GM21619 (cell line): Measurements from ENCODE around the gene VEGFA.

Experiments
- ATAC-seq: cut with Tn5 transposase; IDR thresholded peaks from one replicate; pipeline ENCODE4 v1.9.1; 2021; ENCODE audit not compliant: unreplicated experiment

VEGFA gene

DNA sequence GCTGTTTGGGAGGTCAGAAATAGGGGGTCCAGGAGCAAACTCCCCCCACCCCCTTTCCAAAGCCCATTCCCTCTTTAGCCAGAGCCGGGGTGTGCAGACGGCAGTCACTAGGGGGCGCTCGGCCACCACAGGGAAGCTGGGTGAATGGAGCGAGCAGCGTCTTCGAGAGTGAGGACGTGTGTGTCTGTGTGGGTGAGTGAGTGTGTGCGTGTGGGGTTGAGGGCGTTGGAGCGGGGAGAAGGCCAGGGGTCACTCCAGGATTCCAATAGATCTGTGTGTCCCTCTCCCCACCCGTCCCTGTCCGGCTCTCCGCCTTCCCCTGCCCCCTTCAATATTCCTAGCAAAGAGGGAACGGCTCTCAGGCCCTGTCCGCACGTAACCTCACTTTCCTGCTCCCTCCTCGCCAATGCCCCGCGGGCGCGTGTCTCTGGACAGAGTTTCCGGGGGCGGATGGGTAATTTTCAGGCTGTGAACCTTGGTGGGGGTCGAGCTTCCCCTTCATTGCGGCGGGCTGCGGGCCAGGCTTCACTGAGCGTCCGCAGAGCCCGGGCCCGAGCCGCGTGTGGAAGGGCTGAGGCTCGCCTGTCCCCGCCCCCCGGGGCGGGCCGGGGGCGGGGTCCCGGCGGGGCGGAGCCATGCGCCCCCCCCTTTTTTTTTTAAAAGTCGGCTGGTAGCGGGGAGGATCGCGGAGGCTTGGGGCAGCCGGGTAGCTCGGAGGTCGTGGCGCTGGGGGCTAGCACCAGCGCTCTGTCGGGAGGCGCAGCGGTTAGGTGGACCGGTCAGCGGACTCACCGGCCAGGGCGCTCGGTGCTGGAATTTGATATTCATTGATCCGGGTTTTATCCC is at the start of gene VEGFA:
TSS of gene VEGFA (plus strand) at position 686 of the 846 bp plus-strand sequence.
- peak; percentile 41 for ATAC-seq

DNA sequence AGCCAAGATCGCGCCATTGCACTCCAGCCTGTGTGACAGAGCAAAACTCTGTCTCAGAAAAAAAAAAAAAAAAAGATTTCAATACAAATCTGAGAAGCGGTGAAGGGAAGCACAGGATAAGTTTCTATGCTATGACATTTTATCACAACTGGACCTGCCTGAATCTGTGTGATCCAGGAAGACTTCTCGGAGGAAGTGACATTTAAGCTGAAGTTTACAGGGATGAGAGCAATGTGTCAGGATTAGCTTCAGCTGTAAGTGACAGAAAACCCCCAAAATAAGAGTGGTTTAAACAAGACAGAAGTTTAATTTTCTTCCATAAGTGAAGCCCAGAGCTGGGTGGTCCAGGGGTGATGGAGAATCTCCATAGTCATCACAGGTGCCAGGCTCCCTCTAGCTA is 49.0 kb upstream of the VEGFA start:
- ATAC-seq = no peak

DNA sequence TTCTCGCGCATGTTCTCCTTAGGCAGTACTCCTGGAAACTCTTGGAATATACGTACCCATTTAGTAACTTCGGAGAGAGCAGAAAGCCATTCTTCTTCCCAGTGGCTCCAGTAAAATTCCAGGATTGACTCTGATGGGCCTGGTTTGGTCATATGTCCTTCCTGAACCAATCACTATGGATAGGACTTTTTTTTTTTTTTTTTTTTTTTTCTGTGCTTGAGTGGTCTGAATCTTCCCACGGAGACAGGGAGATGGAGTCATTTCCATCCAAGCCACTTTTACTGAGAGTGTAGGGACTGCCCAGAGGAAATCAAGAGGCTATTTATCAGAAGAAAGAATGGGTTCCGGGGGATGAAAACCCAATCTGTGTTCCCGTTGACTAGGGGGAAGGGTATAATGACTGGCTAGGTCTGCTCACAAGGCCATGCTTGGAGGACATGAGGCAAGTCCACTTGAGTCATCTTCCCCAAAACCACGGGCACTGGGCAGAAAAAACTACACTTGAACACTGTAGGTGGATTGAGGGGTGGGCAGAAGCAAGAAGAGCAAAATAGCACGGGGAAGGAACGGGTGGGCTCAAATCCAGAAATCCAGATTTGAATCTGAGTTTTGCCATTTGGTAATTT is 47.0 kb upstream of the VEGFA start:
- no peak for ATAC-seq

DNA sequence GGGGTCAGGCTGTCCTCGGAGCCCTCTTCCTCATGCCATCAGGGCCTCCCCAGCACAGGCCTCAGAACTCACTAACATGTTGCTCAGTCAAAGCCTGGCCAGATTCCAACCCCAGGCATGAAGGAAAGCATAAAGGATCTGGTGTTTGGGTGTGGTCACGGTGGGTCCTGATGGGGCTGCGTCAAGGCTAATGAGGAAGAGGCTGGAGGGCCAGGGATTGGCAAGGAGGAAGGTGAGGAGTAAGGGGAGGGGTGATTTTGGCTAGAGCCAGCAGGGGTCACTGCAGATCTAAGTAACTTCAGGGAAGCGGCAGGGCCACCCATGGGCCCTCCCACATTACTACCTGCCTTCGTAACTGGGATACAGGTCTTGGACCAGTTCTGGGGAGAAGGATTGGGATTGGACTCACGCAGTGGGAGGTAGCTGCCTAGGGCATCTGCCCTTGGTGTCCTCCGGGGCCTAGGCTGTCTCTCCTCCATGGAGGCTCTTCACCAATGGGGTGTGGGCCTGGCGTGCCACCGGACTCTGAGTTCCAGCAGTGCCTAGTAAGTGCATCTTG is 46.2 kb upstream of the VEGFA start:
- peak; percentile 69 for ATAC-seq

DNA sequence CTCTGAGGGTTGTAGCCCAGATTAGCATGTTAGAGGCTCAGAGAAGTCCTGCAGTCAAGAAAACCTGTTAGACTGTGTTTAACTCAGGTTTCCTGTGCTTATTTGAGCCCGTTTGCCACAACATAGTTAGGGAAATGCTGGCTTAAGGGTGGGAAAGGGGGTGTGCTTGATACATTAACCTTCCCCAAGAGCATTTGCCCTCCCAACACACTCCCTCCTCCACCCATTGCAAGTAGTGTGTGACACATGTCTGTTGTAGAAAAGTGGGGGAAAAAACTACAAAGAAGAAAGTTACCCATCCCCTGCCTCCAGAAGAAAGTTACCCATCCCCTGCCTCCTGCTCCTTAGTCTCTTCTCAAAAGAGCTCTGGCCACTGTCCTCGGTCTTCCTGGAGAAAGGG is 45.7 kb upstream of the VEGFA start:
- no peak for ATAC-seq

DNA sequence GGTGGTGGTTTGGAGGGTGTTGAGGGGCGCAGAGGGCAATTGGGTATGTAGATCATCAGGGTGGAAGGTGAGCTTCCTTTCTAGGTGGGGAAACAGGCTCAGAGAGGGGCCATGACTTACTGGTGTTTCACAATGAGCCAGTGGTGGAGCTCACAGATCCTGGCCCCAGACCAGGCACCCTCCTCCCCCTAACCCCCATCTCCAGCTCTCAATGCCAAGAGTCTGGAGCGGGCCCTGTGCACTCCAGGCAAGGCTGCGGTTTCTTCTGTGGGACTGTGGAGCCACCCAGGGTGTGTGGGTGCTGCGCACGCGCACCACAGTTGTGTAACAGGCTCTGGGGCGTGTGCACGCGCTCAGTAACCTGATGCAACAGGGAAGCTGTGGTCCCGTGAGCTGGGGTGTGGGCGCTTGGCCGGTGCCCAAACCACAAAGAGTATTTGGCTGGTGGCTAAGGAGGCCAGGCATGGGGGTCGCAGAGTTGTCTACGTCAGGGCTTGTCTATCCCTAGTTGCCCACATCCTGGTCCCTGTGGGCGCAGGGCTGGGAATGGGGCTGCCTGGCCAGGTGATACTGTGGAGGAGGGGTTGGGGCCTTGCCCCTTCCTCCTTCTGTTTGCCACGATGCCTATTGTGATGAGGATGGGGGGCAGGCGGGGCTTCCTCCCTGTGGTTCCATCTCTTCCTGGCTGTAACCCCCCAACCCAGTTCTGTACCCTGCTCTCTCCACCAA is 44.9 kb upstream of the VEGFA start:
- no peak for ATAC-seq

DNA sequence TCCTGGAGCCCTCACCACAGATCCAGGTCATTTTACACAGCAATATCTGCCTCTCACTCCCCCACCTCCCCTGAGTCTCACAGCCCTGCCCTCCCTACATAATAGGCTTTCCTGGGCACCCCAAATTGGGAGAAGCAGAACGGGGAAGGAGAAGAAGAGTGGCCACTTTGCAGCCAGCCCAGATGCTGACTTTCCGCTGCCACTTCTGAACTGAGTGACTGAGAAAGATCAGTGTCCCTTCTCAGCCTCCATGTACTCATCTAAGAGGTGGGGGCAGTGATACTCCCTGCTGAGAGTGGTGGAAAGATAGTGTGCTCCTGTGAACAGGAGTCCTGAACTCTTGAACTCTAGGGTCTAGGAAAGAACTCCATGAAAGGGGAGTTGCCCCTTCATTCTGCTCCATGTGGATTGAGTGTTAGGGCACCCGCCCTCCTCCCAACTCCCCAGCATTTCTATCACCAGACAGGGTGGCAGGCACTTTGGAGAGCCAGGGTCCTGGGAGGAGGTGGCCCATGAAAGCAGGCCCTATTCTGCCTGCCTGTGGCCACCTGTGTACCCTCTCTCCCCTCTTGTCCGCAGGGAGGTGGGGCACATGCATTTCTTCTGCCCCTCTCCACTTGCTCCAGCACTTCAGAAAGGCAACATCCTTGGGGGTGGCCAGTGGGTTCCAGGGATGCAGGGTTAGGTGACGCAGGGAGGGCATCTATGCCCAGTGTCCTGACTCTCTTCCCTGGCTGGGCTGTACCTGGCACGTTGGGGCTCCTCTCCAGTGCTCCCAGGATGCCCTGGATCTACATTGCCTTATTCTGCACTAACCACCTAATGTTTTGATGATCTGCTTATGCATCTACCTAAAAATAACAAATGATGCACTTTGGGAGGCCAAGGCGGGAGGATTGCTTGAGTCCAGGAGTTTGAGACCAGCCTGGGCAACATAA is 44.1 kb upstream of the VEGFA start:
- no peak for ATAC-seq

DNA sequence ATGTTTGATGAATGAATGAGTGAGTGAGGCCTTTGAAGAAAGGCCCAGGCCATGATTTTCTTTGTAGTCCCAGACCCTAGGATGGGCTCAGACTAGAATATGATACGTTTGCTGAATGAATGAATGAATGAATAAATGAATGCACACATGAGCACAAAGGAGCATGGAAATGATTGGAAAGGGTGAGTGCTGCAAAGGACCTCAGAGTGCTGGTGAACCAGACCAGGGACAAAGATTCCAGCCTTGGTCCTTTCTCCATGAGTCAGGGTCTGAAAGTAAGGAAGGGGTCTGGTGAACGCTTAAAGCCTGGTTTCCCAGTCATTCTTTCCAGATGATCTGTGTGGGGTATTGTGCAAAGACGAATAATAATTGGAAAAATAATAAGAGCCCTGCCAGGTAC is 42.4 kb upstream of the VEGFA start:
- ATAC-seq = no peak

DNA sequence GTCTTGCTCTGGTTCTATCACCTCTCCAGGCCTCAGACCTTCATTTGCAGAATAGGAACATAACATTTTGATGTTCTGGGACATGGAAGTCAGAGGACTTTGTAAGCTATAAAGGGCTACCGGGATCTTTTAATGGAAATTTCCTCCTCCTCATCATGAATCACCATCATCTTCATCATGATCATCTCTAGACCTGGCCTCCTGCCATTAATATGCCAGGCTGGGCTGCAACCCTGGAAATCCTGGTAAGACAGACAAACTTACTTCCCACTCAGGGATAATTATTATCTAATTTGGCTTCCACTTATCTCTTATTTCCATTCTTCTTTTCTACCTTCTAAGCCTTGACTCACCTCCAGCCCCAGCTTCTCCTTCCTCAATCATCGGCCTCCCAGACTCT is 41.4 kb upstream of the VEGFA start:
- no peak for ATAC-seq

DNA sequence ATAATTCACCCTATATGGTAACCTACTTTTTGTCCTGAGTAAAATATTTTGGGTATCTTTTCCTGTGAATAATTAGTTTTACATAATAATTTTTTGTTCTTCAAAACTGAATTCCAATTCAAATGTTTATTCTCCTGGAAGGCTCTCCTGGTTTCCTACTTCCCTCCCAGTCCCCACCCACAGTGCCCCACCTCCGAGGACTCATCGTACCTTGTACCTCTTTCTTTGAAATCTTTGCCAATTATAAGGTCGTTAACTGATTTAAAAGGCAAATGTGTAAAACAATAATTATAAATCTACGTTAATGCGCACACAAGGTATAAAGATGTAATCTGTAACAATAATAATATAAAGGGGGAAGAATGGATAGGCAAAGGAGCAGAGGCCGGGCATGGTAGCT is 40.5 kb upstream of the VEGFA start:
- no peak for ATAC-seq

DNA sequence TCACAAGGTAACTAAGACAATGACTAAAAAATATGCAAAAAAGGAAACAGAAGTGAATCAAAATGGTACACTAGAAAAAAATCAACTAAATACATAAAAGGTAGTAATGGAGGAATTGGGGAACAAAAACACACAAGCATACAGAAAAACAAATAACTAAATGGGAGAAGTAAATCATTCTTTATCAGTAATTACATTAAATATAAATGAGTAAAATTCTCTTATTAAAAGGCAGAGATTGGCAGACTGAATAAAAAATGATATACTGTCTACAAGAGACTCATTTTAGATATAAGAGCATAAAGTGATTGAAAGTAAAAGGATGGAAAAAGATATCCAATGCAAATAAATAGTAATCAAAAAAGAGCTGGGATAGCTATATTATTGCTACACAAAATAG is 39.4 kb upstream of the VEGFA start:
- ATAC-seq = no peak

DNA sequence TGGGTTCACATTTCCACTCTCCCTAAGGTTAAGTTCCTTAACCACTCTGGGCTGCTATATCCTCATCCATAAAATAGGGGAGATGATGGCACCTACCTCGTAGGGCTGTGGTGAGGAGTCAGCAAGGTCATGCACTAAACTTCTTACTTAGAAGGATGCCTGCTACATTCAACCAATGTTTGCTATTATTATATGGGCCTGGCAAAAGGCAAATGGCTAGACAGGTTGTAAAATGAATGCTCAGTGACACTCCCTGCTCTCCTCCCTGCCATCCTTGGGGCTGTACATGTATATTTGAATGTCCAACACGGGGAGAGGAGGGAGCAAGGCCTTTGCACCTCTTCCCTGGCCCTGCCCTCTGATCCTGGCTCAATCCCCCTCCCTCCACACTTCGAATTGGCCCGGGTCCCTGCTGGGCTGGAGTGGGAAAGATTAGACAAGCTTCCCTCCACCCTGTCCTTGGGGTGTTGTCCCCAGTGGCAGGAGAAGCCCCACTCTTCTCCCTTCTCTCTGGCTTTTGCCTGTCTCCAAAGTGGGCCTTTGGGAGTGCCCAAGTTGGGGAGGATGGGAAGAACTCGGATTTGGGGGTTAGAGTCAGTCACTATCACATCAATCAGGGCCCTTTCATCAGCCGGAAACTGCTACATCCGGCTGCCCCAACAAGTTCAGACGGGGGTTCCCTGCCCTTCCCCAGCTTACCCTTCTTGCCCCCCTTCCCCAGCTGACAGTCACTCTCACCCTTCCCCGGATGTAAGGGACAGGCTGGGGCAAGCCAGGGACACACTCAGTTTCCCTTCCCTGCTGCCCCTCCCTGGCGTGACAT is 36.3 kb upstream of the VEGFA start:
- ATAC-seq = no peak

DNA sequence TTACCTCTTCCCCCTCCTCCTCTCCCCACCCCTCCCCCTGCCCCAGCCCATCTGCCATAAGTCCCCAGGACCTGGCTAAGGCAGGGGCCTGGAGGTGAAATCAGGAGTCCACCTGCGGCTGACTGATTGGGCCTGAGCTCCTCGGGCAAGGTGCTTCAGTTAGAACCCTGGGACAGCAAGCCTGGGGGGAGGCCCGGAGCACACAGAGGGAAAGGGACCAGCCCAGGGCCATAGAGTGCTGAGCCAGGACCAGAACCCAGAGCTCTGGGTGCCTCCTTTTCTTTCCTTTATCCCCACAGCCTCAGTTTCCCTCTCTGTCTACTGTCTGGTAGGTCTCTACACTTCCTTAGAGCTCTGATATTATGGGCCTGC is 35.7 kb upstream of the VEGFA start:
- no peak for ATAC-seq

DNA sequence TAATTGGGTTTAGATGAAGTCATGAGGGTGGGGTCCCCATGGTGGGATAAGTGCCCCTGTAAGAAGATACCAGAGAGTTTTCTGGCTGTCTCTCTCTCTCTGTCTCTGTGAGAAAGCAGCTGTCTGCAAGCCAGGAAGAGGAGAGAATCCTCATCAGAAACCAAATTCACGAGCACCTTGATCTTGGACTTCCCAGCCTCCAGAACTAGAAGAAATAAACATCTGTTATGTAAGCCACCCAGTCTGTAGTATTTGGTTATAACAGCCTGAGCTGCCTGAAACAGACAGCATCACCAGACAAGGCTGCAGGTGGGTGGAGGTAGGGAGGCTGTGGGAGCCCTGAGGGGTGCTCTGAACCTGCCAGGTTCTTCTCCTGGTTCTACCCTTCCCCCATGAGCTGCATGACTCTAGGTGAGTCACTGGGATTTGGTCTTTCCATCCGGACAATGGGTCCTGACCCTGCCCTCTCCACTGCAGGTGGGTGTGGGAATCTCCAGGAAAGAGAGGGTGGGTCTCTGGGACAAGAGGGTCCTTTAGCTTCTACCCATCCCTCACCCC is 34.3 kb upstream of the VEGFA start:
- no peak for ATAC-seq

DNA sequence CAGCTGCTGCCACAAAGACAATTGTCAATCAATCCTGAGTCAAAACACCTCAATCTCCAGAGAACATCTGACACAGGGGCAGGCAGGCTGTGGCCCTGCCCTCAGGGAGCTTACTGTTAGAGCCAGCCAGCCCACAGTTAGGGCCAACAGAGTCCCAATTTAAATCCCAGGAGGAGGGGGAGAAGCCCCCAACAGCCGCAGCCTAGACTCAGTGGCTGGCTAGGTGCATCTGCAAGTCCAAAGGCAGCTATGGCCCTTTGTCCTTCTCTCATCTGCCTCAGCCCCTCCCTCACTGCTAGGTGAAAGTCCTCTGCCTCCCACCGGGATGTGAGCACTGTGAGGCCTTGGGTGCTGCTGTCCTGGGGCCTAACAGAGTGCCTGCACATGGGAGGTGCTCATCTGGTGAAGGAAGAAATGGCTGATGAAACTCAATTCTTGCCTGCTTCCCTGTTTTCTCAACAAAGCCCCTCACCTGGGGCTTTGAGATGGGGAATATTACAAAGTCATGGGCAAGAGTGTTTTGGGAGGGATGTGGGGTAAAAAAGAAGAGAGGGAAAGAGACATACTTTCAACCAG is 33.7 kb upstream of the VEGFA start:
- ATAC-seq = no peak

DNA sequence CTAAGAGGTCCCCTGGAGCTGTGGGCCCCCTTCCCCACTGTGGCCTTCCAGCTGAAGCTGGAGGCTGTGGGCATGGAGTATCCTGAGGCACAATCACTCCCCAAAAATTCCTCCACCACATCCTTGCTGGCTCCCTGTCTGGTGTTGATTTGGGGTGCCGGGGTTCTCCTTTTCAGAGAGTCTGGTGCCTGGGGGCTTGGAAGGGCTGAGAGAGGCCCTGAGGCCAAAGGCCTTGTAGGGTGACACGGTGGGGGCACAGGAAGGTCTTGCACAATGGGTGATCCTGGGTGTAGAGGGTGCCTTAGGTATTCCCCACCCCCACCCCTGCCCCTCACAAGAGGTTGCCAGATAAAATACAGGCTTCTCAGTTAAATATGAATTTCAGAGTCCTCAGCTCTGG is 33.2 kb upstream of the VEGFA start:
- ATAC-seq = no peak

DNA sequence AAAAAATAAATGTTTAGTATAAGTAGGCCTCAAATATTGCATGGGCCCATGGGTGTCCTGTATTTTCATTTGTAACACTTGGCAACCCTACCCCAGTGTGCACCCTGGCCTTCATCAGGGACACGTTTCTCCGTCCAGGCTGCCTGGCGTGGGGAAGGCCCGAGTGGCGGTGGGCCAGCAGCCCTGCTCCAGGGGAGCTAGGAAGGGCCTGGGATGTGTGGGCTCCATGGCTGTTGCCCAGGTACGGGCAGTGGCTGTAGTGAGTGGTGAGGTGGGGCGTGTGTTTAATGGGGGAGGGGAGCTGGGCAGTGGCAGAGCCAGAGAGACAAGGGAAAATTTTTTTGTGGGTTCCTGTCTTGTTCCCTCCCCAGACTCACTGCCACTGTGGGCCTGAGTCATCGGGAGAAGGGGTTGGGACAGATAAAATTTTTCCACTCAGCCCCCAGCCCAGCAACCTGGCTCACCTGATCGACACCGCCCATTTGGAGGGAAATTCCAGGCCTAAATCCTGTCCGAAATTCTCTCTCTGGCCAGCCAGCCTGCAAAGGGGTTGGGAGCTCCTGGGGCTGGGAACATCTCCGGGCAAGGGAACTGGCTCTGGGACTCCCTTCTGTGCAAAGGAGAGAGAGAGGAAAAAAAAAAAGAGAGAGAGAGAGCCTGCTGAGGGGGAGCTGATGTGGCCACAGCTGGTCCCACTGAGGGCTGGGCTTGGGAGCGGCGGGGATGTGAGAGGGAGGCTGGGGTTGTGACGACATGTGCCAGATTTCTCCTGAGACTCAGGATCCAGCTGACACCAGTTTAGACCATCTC is 32.5 kb upstream of the VEGFA start:
- no peak for ATAC-seq

DNA sequence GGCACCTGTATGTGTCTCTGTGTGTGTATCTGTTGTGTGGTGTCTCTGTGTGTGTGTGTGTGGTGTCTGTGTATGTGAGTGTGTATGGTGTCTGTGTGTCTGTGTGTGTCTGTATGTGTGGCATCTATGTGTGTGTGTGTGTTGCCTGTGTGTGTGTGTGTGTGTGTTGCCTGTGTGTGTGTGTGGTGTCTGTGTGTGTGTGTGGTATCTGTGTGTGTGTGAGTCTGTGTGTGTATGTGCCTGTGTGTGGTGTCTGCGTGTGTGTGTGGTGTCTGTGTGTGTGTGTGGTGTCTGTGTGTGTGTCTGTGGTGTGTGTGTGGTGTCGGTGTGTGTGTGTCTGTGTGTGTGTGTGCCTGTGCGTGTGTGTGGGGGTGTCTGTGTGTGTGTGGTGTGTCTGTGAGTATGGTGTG is 31.7 kb upstream of the VEGFA start:
- ATAC-seq = no peak
